Measurements from ENCODE around the gene SETD7.

Gene SETD7

GRCh38 chr4:139454111-139455045 lies 101.6 kb downstream of the SETD7 start, which contains the start of gene RAB33B:
RAB33B (plus strand) TSS chr4:139454121; CDS start chr4:139454196, 75 bp downstream.
- TF ChIP-seq TAF1 (IDR thresholded peaks at IDR 0.05; ENCODE audit: borderline replicate concordance, insufficient read depth, low read length) (no peak), POLR2AphosphoS5 (IDR thresholded peaks at IDR 0.05; ENCODE audit: low read depth, low read length) (no peak), SIN3A (IDR thresholded peaks at IDR 0.05; ENCODE audit: borderline replicate concordance, insufficient read depth, low read length) (peak; percentile 60), FOXP2 (optimal IDR thresholded peaks at IDR 0.05; ENCODE audit: borderline replicate concordance, extremely low read depth, extremely low read length, insufficient read depth) (peak; percentile 6)
- TF ChIP-seq, protein P1, sequence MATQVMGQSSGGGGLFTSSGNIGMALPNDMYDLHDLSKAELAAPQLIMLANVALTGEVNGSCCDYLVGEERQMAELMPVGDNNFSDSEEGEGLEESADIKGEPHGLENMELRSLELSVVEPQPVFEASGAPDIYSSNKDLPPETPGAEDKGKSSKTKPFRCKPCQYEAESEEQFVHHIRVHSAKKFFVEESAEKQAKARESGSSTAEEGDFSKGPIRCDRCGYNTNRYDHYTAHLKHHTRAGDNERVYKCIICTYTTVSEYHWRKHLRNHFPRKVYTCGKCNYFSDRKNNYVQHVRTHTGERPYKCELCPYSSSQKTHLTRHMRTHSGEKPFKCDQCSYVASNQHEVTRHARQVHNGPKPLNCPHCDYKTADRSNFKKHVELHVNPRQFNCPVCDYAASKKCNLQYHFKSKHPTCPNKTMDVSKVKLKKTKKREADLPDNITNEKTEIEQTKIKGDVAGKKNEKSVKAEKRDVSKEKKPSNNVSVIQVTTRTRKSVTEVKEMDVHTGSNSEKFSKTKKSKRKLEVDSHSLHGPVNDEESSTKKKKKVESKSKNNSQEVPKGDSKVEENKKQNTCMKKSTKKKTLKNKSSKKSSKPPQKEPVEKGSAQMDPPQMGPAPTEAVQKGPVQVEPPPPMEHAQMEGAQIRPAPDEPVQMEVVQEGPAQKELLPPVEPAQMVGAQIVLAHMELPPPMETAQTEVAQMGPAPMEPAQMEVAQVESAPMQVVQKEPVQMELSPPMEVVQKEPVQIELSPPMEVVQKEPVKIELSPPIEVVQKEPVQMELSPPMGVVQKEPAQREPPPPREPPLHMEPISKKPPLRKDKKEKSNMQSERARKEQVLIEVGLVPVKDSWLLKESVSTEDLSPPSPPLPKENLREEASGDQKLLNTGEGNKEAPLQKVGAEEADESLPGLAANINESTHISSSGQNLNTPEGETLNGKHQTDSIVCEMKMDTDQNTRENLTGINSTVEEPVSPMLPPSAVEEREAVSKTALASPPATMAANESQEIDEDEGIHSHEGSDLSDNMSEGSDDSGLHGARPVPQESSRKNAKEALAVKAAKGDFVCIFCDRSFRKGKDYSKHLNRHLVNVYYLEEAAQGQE (IDR thresholded peaks at IDR 0.05; ENCODE audit: insufficient read depth in 1 of 2, low read depth in 2 of 2, low read length in 2 of 2), result no peak

DNA sequence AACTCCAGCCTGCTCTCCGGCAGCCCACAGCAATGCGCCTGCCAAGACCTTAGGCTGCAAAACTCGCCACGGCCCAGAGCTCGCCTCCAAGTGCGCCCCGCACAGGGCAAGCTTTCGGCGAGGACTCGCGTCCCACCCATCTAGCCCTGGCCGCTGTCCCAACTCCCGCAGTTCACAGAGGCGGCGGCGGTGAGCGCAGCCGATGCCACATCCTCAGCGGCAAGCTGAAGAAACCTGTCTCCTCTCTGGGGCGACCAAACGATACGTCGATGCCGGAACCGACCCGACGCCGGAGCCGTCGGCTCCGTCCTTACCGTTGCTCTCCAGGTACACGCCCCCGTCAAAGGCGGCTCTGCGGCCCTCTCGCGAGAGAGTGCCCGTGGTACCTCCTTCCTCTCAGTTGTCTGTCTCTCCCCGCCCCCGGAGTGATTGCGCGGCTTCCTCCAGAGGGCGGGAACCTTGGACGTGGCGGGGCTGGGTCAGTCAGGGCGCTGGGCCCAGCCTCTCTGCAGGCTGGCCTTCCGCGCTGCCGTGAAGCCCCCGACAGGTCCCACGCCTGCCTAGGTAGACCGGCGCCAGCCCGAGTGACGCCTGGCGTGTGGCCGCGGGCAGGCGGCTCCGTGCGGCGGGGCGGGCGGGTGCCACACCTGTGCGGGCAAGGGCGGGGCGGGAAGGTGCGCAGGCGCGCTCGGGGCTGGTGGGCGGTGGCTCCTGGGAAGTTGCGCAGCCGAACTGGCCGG lies 102.5 kb downstream of the SETD7 start:
- TF ChIP-seq POLR2AphosphoS5 (IDR thresholded peaks at IDR 0.05; ENCODE audit: low read depth, low read length) (peak; percentile 74), FOXP2 (optimal IDR thresholded peaks at IDR 0.05; ENCODE audit: borderline replicate concordance, extremely low read depth, extremely low read length, insufficient read depth) (peak; percentile 7), SIN3A (IDR thresholded peaks at IDR 0.05; ENCODE audit: borderline replicate concordance, insufficient read depth, low read length) (no peak; the same call in 1 of the 2 replicates), TAF1 (IDR thresholded peaks at IDR 0.05; ENCODE audit: borderline replicate concordance, insufficient read depth, low read length) (peak; percentile 79; the same call in 1 of the 2 replicates)
- TF ChIP-seq, protein P1 (IDR thresholded peaks at IDR 0.05; ENCODE audit: insufficient read depth in 1 of 2, low read depth in 2 of 2, low read length in 2 of 2), result peak in 1 of 2 experiments; percentile 64; a peak in 1 of 4 replicates

DNA sequence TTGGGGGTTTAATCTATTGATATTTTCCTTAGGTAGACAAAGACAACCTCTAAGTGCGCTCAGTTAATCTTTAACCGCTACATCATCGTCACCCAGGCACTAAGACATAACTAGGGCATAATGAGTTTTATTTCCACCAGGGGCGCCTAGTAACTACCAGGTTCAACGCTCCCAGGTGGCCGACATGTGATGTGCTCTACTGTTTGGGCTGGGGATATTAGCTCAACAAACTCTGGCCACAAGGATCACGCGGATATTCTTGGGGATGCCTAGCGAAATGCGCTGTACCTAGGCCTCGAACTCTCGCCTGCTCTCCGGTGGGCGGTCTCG lies 103.0 kb downstream of the SETD7 start:
- no peak for TF ChIP-seq FOXP2 (optimal IDR thresholded peaks at IDR 0.05; ENCODE audit: borderline replicate concordance, extremely low read depth, extremely low read length, insufficient read depth)
- TF ChIP-seq, protein P1 (IDR thresholded peaks at IDR 0.05; ENCODE audit: insufficient read depth in 1 of 2, low read depth in 2 of 2, low read length in 2 of 2), result no peak
- TF ChIP-seq TAF1 (IDR thresholded peaks at IDR 0.05; ENCODE audit: borderline replicate concordance, insufficient read depth, low read length), result no peak
- no peak for TF ChIP-seq SIN3A (IDR thresholded peaks at IDR 0.05; ENCODE audit: borderline replicate concordance, insufficient read depth, low read length)
- no peak for TF ChIP-seq POLR2AphosphoS5 (IDR thresholded peaks at IDR 0.05; ENCODE audit: low read depth, low read length)

DNA sequence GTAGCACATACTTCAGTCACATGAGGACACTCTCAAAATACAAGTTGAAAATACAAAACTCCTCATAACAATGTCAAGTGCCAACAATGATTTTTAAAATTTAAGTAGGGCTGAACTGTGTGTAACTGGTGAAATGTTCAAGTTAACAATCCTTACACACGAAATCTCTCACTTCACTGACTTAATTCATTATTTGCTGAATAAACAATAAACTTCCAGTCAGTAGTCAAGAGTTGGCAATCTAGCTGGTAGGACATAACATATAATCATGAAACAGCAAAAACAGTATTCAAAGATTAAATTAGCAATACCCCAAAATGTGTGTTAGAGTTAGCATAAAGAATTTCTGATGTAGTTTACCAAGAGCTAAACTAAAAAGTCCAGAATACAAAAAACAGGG lies 104.0 kb downstream of the SETD7 start:
- TF ChIP-seq TAF1 (IDR thresholded peaks at IDR 0.05; ENCODE audit: borderline replicate concordance, insufficient read depth, low read length) (no peak), FOXP2 (optimal IDR thresholded peaks at IDR 0.05; ENCODE audit: borderline replicate concordance, extremely low read depth, extremely low read length, insufficient read depth) (no peak), SIN3A (IDR thresholded peaks at IDR 0.05; ENCODE audit: borderline replicate concordance, insufficient read depth, low read length) (no peak), POLR2AphosphoS5 (IDR thresholded peaks at IDR 0.05; ENCODE audit: low read depth, low read length) (no peak)
- TF ChIP-seq, protein P1 (IDR thresholded peaks at IDR 0.05; ENCODE audit: insufficient read depth in 1 of 2, low read depth in 2 of 2, low read length in 2 of 2), result no peak
